Superior temporal gyrus (tissue), 1 donor: ENCODE measurements around the gene OXT.
"Not testable (repeated sequence)": the region's sequence is repeated elsewhere in the genome, so short reads cannot be mapped to it uniquely, and the experiment has no call there.

Experiments
- DNase-seq: peaks from one replicate; pipeline ENCODE4 v3.0.0-alpha.2; 2016; ENCODE audit errors: extremely low spot score

OXT gene

DNA sequence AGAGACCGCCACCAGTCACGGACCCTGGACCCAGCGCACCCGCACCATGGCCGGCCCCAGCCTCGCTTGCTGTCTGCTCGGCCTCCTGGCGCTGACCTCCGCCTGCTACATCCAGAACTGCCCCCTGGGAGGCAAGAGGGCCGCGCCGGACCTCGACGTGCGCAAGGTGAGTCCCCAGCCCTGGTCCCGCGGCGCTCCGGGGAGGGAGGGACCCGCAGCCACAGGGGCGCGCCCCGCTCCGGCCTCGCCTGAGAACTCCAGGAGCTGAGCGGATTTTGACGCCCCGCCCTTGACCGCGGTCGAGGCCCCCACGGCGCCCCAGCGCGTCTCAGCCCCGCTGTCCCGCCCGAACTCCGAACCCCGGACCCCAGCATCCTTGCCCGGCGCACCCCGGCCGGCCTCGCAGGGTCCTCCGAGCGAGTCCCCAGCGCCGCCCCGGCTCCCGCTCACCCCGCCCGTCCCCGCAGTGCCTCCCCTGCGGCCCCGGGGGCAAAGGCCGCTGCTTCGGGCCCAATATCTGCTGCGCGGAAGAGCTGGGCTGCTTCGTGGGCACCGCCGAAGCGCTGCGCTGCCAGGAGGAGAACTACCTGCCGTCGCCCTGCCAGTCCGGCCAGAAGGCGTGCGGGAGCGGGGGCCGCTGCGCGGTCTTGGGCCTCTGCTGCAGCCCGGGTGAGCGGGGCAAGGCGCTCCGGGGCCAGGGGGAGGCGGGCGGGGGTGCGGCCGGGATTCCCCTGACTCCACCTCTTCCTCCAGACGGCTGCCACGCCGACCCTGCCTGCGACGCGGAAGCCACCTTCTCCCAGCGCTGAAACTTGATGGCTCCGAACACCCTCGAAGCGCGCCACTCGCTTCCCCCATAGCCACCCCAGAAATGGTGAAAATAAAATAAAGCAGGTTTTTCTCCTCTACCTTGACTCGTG is at the start of gene OXT:
Gene OXT, plus strand, starts transcription at position 11 of the 920 bp plus-strand sequence. Its CDS starts 36 bp downstream, at position 47.
- no peak for DNase-seq

DNA sequence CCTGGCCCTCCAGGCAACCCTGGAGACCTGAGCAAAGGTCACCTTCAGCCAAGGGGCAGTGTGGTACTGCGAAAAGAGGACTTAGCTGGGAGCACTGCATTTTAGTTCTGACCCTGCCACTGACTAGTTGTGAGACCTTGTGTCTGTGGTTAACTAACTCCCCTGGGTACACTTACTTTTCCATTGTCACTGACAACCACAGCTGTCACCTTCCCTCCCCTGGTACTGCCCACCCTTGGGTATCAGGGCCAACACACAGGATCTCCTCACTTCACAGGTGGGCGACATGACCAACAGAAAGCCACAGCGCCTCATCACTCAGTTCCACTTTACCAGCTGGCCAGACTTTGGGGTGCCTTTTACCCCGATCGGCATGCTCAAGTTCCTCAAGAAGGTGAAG is 49.6 kb upstream of the OXT start:
- no peak for DNase-seq

DNA sequence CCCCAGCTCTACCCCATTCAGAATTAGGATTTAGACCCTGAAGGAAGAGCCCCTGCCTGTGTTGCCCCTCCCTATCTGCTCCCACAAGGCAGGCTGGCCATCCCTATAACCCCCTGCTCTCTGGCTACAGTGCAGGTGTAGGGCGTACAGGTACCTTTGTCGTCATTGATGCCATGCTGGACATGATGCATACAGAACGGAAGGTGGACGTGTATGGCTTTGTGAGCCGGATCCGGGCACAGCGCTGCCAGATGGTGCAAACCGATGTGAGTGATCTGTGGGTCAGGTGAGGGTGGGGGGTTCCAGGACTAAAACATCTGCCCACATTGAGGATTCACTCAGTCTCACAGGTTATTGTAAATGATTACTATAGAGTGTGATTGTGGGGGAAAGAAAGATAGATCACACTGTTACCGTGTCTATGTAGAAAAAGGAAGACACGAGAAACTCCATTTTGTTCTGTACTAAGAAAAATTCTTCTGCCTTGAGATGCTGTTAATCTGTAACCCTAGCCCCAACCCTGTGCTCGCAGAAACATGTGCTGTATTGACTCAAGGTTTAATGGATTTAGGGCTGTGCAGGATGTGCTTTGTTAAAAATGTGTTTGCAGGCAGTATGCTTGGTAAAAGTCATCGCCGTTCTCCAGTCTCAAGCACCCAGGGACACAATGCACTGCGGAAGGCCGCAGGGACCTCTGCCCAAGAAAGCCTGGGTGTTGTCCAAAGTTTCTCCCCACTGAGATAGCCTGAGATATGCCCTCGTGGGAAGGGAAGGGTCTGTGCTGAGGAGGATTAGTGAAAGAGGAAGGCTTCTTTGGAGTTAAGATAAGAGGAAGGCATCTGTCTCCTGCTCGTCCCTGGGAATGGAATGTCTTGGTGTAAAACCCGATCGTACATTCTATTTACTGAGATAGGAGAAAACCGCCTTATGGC is 48.6 kb upstream of the OXT start:
- not testable (repeated sequence) for DNase-seq

DNA sequence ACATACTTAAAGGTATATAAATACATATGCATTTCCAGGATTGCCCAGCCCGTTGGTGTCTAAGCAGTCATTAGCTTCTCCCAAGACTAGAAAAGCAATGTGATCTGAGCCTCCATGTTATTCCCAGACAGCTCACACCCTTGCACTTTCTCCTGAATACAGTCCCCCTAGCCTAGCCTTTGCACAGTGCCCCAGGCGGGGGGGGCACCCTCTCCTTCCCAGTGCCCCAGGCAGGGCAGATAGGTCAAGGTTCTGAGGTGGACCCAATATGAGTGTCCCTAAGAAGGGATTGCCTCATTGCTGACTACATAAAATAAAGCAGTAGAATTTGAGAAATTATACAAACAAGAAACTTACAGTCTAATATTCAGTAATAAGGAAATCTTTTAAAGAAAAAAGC is 43.4 kb upstream of the OXT start:
- DNase-seq = no peak

DNA sequence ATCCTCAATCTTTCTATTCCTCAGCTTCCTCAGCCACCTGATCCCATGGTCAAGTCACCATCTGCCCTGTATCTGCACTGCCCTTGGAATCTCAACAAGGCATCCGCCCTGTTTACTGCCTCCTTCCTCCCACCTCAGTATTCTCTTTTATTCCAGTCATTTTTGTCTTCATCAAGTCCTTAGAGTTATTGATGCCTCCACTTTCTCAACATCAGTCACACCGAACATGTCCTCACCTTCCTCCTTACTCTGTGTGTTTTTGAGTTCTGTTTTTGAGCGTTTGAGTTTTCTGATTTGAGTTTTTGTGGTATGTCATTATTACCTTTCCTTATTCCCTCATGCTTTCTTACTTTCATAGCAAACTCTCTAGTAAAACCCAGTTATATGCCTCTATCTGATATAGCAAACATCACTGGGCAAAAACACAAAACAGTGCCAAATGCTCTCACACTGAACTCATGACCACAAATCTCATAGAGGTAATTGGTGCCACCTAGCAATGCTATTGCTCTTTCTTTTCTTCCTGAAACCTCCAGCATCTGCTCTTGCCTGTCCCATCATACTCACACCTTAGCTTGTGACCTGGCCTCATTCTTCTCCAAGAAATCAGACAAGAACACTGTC is 39.8 kb upstream of the OXT start:
- no peak for DNase-seq

DNA sequence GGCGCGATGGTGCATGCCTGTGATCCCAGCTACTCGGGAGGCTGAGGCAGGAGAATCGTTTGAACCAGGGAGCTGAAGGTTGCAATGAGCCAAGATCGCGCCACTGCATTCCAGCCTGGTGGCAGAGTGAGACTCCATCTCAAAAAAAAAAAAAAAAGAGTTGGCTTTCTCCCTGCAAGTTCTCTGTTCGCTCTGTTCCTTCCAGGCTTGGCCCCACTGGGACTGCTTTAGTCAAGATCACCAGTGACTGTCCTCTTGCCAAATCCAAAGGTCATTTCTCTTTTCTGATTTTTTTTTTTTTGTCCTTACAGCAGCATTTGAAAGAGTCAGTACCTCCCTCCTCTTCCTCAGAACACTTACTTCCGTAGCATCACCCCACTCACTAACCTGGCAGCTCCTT is 38.8 kb upstream of the OXT start:
- DNase-seq = no peak

DNA sequence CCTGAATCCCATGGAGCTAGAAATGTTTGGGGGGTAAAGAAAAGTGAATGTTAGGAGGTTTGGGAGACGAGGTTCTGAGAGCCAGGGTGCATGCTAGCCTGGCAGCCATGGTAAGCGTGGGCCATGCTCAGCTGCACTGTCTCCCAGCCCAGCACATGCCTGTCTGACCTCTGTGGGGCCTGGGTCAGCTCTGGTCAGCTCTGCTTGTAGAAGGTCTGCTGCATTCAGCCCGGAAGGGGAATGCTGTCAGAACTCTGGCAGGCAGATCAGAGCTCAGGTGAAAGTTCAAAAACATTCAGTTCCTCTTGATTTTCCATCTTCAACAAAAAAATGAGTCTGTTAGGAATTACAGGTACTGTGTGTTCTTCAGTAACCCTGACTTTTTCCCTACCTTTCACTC is 33.8 kb upstream of the OXT start:
- no peak for DNase-seq

DNA sequence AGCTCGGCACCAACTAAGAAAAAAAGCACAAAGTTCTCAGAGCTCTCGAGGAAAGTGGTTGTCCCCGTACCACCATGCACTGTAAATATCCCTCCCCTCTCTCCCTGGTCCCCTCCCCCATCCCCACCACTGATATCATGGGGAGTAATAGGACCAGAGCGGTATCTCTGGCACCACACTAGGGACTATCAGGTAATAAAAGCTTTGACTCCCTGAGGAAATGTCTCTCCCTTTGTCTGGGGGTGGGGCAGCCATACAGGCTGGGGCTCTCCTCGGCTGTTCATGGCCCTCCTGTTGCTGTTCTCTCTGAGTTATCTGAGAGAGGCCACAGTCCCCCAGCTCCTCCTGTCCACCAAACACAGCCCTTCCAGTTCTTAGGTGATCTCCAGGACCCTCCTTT is 33.0 kb upstream of the OXT start:
- no peak for DNase-seq

DNA sequence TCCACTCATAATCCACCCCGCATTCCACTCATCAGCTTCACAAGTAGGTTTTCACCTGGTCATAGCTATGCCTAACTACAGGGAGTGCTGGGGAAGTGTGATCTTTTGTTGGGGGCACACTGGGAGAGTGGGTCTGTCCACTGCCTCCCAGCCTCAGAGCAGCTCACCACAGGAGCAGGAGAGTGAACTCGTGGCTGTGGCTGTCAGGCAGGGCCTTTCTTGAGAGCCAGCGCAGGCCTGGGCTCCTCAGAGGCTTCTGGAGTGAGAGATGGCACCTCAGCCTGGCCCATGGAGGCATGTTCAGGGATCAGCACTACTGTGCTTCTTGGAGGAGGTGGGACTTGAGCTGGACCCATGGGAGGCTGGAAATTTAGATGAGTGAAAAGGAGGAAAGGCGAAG is 32.0 kb upstream of the OXT start:
- no peak for DNase-seq

DNA sequence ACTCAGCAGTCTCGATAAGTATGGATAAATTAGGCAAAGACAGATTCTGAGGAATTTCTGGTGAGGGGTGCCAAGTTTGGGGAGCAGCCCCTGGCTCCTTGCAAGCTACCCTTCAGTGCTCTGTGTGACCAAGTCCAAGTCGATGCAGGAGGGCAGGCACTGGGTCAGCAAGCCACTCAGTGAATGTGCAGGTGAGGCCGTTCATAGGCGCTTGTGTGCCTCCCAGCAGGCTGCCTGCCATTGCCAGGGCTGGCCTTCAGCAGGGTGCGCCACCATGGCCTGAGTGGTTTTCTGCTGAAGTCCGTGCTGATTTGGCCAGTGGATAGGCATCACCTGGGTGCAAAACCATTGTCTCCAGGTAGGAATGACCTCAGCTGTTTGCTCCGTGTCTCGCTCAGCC is 31.3 kb upstream of the OXT start:
- no peak for DNase-seq

DNA sequence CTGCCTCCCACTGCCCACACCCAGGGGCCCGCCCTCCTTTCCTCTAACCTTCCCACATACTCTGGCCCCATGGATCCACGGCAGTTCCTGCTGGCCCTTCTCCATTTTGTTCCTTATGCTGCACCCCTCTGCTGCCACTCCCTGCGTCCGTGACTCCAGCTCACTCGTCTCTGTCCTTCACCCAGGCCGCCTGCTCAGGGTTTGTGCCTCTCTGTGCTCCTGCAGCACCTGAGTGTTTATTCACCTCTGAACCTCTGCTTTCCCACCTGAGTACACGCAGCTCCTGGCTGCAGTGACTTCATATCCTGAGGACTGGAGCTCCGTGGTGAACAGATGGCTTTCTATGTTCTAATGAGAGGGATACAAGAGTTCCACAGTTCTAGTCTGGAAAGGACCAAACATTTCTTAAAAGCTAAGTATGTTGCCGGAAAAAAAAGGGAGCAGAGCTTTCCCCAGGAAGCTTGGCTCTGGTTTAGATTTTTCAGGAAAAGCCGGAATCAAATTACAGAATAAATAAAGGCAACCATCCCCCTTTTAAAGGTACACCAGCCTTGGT is 29.5 kb upstream of the OXT start:
- peak; percentile 37 for DNase-seq

DNA sequence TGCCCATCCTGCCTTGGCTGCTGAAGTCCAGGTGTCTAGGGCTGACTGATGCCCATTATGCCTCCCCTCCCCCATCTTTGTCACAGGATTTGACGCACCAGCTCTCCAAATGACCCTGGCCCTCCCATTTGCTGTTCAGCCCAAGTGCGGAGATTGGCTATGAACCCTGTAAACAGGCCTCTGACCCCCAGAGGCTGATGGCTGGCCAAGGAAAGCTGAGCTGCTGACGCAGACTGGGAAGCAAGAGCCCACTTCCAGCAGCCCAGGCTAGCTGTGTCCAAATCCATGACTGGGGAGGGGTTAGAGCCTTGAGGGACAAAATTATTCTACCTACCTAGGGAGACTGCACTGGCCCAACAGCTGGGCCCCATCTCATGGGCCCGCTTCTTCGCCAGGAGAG is 28.8 kb upstream of the OXT start:
- DNase-seq = no peak

DNA sequence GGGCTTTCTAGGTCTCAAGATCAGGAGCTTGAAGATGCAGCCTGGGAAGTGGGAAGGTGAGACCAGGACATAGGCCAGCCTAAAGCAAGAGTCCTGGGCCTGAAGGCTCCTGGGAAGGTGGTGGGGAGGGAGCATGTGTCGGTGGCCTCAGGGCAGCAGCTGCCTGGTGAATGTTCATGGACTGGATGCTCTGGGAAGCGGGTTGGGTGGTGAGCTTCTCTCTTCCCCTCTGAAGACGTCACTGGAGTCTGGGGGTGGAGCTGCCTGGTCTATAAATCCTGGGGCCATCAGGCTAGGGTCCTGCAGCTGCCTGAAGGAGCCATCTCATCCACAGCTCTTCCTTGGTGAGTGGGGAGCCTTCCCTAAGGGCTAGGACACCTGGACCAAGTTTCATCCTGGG is 28.1 kb upstream of the OXT start, which contains the start of gene GNRH2:
Gene GNRH2, plus strand, starts transcription at position 301 of the 400 bp plus-strand sequence. CDS start 793 bp downstream, outside the sequence.
- DNase-seq = no peak

DNA sequence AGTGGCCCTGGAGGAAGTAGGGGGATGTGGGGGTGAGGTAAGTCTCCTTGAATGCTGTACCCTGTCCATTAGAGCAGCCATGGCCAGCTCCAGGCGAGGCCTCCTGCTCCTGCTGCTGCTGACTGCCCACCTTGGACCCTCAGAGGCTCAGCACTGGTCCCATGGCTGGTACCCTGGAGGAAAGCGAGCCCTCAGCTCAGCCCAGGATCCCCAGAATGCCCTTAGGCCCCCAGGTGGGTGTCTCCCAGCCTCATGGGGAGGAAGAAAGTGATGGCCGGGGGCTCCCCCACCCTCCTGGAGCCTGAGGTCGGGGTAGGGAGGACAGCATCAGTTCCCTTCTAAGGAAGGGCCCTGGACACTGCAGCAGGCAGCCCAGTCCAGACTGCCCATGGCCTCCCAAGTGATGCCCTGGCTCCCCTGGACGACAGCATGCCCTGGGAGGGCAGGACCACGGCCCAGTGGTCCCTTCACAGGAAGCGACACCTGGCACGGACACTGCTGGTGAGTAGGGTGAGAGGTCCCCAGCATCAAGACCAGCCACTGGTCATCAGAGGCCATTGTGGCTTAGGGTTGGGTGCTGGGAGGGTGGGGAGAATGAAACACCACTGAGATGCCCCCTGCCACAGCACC is 27.0 kb upstream of the OXT start:
- DNase-seq = no peak

DNA sequence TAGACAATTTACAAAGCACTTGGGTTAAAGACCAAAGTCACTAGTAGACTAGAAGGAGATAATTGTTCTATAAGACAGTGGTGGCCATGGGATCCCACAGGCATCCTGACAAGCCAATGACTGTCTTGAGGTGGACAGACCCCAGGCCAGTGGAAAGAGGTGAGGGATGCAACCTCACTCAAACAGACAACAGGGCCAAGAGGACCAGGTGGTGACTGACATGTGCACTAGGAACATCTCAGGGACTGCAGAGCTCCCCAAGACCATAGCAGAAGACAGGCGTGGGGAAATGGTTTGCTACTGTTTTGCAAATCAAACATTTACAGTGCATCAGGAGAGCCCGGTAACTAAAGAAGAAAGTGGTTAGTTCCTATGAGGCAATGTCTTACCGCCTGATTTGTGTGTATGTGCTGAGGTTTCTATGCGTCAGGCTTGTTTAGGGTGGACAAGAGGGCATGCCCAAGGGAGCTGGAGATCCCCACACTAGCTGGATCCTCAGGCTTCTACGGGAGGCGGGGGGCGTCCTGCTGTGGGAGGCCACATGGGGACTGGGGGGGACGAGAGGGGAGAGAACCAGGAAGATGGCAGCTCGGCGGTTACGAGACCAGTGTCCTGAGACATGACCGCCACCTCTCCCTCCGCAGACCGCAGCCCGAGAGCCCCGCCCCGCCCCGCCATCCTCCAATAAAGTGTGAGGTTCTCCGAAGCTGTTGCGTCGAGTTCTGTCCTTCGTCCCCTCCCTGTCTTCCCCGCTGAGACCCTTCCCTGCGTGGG is 26.2 kb upstream of the OXT start:
- peak; percentile 40 for DNase-seq

DNA sequence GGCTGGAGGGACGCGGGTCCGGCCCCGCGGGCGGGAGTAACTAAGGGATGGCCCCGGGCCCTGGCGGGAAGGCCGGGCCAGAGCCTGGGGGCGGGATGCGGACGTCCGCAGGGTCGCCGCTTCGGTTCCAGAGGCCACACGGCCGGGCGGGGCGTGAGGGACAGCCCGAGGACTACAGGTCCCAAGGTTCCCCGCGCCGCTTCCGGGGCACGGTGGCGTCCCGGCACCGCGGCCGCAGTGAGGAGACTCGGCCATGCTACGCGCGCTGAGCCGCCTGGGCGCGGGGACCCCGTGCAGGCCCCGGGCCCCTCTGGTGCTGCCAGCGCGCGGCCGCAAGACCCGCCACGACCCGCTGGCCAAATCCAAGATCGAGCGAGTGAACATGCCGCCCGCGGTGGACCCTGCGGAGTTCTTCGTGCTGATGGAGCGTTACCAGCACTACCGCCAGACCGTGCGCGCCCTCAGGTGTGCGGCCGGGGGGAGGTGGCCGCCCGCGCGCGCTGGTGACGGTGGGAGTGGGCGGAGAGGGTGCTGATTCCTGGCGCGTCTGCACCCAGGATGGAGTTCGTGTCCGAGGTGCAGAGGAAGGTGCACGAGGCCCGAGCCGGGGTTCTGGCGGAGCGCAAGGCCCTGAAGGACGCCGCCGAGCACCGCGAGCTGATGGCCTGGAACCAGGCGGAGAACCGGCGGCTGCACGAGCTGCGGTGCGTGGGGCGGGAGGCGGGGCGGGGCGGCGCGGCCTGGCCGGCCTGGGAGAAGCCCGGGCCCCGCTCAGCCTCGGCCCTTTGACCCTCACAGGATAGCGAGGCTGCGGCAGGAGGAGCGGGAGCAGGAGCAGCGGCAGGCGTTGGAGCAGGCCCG is 25.4 kb upstream of the OXT start, which contains the start of gene MRPS26:
Gene MRPS26, plus strand, starts transcription at position 237 of the 861 bp plus-strand sequence. Its CDS starts 17 bp downstream, at position 254.
- peak; percentile 88 for DNase-seq

DNA sequence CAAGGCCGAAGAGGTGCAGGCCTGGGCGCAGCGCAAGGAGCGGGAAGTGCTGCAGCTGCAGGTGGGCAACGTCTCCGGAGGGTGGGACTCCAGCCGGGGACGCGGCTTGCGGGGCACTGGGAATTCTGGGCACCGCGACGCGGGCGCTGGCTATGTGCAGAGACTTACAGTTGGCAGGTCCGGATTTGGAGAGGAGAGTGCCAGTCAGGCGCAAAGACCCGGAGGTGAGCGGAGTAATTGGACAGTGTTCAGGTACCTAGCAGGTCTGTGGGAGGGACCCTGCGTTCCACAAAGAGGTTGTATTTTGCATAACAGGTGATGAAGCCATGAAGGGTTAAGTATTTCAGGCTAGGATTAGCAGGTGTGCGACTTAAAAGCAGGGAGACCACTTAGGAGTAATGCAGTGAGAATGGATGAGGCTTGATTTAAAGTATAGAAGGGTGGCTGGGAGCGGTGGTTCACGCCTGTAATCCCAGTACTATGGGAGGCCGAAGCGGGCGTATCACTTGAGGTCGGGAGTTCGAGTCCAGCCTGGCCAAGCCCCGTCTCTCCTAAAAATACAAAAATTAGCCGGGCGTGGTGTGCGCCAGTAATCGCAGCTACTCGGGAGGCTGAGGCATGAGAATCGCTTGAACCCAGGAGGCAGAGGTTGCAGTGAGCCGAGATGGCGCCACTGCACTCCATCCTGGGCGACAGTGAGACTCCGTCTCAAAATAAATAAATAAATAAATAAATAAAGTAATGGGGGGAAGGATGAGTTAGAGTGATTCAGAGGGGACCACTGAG is 24.6 kb upstream of the OXT start:
- DNase-seq = no peak
